Transverse colon (tissue), 3 donors: ENCODE measurements around the gene FKBP1A.

Source experiments
- CTCF ChIP-seq, 5 experiments: fragments of 200-600 bp in 3 of 5; fragments of 450-650 bp in 2 of 5; sonication (generic) in 3 of 5; IDR thresholded peaks; 1 replicate in 2 of 5; 2 replicates in 3 of 5; pipeline ENCODE4 v1.5.1; 2016 to 2017; ENCODE audit warnings: antibody characterized with exemption in 5 of 5, inconsistent platforms in 3 of 5, mild to moderate bottlenecking in 2 of 5, moderate library complexity in 1 of 5
- POLR2A ChIP-seq: fragments of 450-650 bp; IDR thresholded peaks from one replicate; pipeline ENCODE4 v1.6.1; 2016; ENCODE audit warnings: antibody characterized with exemption, mild to moderate bottlenecking, moderate library complexity

- TF ChIP-seq POLR2A: no peak
- TF ChIP-seq CTCF (IDR thresholded peaks at IDR 0.05): no peak
Measured at GRCh38 chr20:1435337-1435699, 42.5 kb upstream of the FKBP1A start.
